ENCODE data around the gene IQCF6. TPM values are rescaled to one million over a fixed set of nuclear protein-coding genes. Genes with fewer than 3 reads are reported as not detected.

The IQCF6 gene
- total and polyA plus RNA-seq, 2 donors (not counting 3 experiments of a cell fraction or from before 2014, with no cell fraction given): not detected

GRCh38 chr3:51739110-51739509 lies 39.9 kb downstream of the IQCF6 start:
- Histone ChIP-seq H3K9me3 (replicated peaks; ENCODE audit: control insufficient read depth, insufficient read depth, low read length) (no peaks in the 10 kb centered on the region), H2AFZ (ENCODE audit: low read depth, low read length) (no peak overlapping the region), H3K4me2 (ENCODE audit: insufficient read depth, low read length) (no peak overlapping the region), H3K79me2 (ENCODE audit: control insufficient read depth, insufficient read depth, low read length) (no peaks in the 10 kb centered on the region), H3K27ac (ENCODE audit: insufficient read depth, low read depth, low read length) (no peak overlapping the region), H3K4me1 (ENCODE audit: control insufficient read depth, extremely low read depth, insufficient read depth, low read length) (no peaks in the 10 kb centered on the region), H3K36me3 (ENCODE audit: control insufficient read depth in 2 of 2, extremely low read depth in 1 of 2, insufficient read depth in 2 of 2, low read length in 2 of 2) (no peaks in the 10 kb centered on the region), H3K9me1 (replicated peaks; ENCODE audit: control insufficient read depth, extremely low read depth, insufficient read depth, low read length) (no peaks in the 10 kb centered on the region), H4K20me1 (replicated peaks; ENCODE audit: control insufficient read depth, extremely low read depth, insufficient read depth, low read length) (no peaks in the 10 kb centered on the region), H3K27me3 (ENCODE audit: control insufficient read depth in 2 of 2, insufficient read depth in 2 of 2, low read length in 2 of 2) (peaks cover 14 to 20% of the 10 kb centered on the region in 2 experiments), H3K4me3 (replicated peaks in 1 of 3; ENCODE audit: insufficient read depth in 1 of 3, low read depth in 1 of 3, low read length in 3 of 3) (no peak overlapping the region), H3K9ac (replicated peaks; ENCODE audit: extremely low read depth, insufficient read depth, low read length) (no peak overlapping the region)
- dilution Hi-C loops (cut with MboI; ENCODE audit: extremely low pct_ligation_motif_present, low sequenced_read_pairs): no loop called here
- FAIRE-seq (no peak), DNase-seq (ENCODE audit: low read depth, low spot score) (no peak)
- intact Hi-C loops (cut with micrococcal nuclease): no loop called here
- ChIA-PET CTCF (no interaction called here), POLR2A (no interaction called here)
- TF ChIP-seq, protein P1, sequence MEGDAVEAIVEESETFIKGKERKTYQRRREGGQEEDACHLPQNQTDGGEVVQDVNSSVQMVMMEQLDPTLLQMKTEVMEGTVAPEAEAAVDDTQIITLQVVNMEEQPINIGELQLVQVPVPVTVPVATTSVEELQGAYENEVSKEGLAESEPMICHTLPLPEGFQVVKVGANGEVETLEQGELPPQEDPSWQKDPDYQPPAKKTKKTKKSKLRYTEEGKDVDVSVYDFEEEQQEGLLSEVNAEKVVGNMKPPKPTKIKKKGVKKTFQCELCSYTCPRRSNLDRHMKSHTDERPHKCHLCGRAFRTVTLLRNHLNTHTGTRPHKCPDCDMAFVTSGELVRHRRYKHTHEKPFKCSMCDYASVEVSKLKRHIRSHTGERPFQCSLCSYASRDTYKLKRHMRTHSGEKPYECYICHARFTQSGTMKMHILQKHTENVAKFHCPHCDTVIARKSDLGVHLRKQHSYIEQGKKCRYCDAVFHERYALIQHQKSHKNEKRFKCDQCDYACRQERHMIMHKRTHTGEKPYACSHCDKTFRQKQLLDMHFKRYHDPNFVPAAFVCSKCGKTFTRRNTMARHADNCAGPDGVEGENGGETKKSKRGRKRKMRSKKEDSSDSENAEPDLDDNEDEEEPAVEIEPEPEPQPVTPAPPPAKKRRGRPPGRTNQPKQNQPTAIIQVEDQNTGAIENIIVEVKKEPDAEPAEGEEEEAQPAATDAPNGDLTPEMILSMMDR (IDR thresholded peaks at IDR 0.05; ENCODE audit: extremely low read depth in 1 of 2, insufficient read depth in 1 of 2, low read depth in 1 of 2, low read length in 2 of 2): no peak
- TF ChIP-seq POLR2A (IDR thresholded peaks at IDR 0.05; ENCODE audit: low read depth, low read length) (no peak), MYC (IDR thresholded peaks at IDR 0.05; ENCODE audit: low read depth, low read length) (no peak)
- BruUV-seq (replicated peaks): no TSS peak

- DNase-seq (ENCODE audit: low read depth, low spot score): no peak
- FAIRE-seq: no peak
- intact Hi-C loops (cut with micrococcal nuclease) (no loop called here), dilution Hi-C loops (cut with MboI; ENCODE audit: extremely low pct_ligation_motif_present, low sequenced_read_pairs) (no loop called here)
- TF ChIP-seq POLR2A (IDR thresholded peaks at IDR 0.05; ENCODE audit: low read depth, low read length) (no peak), MYC (IDR thresholded peaks at IDR 0.05; ENCODE audit: low read depth, low read length) (no peak), POLR2AphosphoS5 (IDR thresholded peaks at IDR 0.05; ENCODE audit: insufficient read depth, low read depth, low read length) (no peak)
- TF ChIP-seq, protein P2, sequence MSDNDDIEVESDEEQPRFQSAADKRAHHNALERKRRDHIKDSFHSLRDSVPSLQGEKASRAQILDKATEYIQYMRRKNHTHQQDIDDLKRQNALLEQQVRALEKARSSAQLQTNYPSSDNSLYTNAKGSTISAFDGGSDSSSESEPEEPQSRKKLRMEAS (IDR thresholded peaks at IDR 0.05; ENCODE audit: insufficient read depth, insufficient read length): no peak
- POLR2A ChIA-PET: no interaction called here
- no peaks in the 10 kb centered on the region for H3K79me2 ChIP-seq (ENCODE audit: control insufficient read depth, insufficient read depth, low read length)
- CTCF ChIA-PET: no interaction called here
- no peaks in the 10 kb centered on the region for H3K4me1 ChIP-seq (ENCODE audit: control insufficient read depth, extremely low read depth, insufficient read depth, low read length)
- no peaks in the 10 kb centered on the region for H3K36me3 ChIP-seq (ENCODE audit: control insufficient read depth in 2 of 2, extremely low read depth in 1 of 2, insufficient read depth in 2 of 2, low read length in 2 of 2)
- H4K20me1 ChIP-seq (replicated peaks; ENCODE audit: control insufficient read depth, extremely low read depth, insufficient read depth, low read length): no peaks in the 10 kb centered on the region
- no TSS peak for BruUV-seq (replicated peaks)
- no peak overlapping the region for H3K9ac ChIP-seq (replicated peaks; ENCODE audit: extremely low read depth, insufficient read depth, low read length)
- H3K27me3 ChIP-seq (ENCODE audit: control insufficient read depth in 2 of 2, insufficient read depth in 2 of 2, low read length in 2 of 2): peaks cover 14 to 20% of the 10 kb centered on the region in 2 experiments
- H3K4me3 ChIP-seq (replicated peaks in 1 of 3; ENCODE audit: insufficient read depth in 1 of 3, low read depth in 1 of 3, low read length in 3 of 3): no peak overlapping the region
- H2AFZ ChIP-seq (ENCODE audit: low read depth, low read length): no peak overlapping the region
- no peaks in the 10 kb centered on the region for H3K9me3 ChIP-seq (replicated peaks; ENCODE audit: control insufficient read depth, insufficient read depth, low read length)
- H3K9me1 ChIP-seq (replicated peaks; ENCODE audit: control insufficient read depth, extremely low read depth, insufficient read depth, low read length): no peaks in the 10 kb centered on the region
- no peak overlapping the region for H3K27ac ChIP-seq (ENCODE audit: insufficient read depth, low read depth, low read length)
- H3K4me2 ChIP-seq (ENCODE audit: insufficient read depth, low read length): no peak overlapping the region
These were observed 43.1 kb downstream of the IQCF6 start for GRCh38 chr3:51735950-51736349.

Measured in endothelial cell of umbilical vein (primary cell).